Colonic mucosa (tissue), 4 donors: Measurements from ENCODE around the gene KLHL24. TPM values are rescaled to one million over a fixed set of nuclear protein-coding genes. Genes with fewer than 3 reads are reported as not detected.

Source experiments
- DNase-seq: peaks from one replicate; pipeline ENCODE4 v3.0.0-alpha.2; 2020
- H3K27ac ChIP-seq: fragments of 200-600 bp; one replicate; pipeline ENCODE4 v1.8.0; 2021
- H3K27me3 ChIP-seq: fragments of 200-600 bp; one replicate; pipeline ENCODE4 v1.8.0; 2021
- H3K36me3 ChIP-seq: fragments of 200-600 bp; one replicate; pipeline ENCODE4 v1.8.0; 2021
- H3K4me1 ChIP-seq: fragments of 200-600 bp; one replicate; pipeline ENCODE4 v1.8.0; 2021; ENCODE audit warnings: mild to moderate bottlenecking
- H3K4me3 ChIP-seq: fragments of 200-600 bp; one replicate; pipeline ENCODE4 v1.8.0; 2021
- H3K9ac ChIP-seq, 2 donors: one replicate each; pipeline ENCODE4 v1.7.0; 2013; ENCODE audit warnings: control low read depth in 2 of 2, low read depth in 2 of 2, low read length in 2 of 2
- H3K9me3 ChIP-seq: fragments of 200-600 bp; one replicate; pipeline ENCODE4 v1.8.0; 2021
- CTCF ChIP-seq: fragments of 200-600 bp; IDR thresholded peaks from one replicate; pipeline ENCODE4 v1.8.0; 2022; ENCODE audit warnings: antibody characterized with exemption, mild to moderate bottlenecking
- intact Hi-C: fragments of 100-400 bp; cut with DNase I; formaldehyde crosslinking; loops from one replicate; pipeline ENCODE4 v1.14.1; 2022
- total RNA-seq, 2 donors: library from RNA; stranded (reverse); fragmentation: NEBNext Ultra II Directional in 1 of 2; extraction: Animal tissue kit (Norgen Biotek cat#: 25700) in 1 of 2; gene quantifications; one replicate each; pipeline ENCODE4 v1.2.1, GENCODE V29; 2021
- donor health status: healthy.
- donor health status: DM: no; HTN: no; CAD: no.
- donor health status: DM: no; HTN: no; CAD: no.

KLHL24 gene, protein sequence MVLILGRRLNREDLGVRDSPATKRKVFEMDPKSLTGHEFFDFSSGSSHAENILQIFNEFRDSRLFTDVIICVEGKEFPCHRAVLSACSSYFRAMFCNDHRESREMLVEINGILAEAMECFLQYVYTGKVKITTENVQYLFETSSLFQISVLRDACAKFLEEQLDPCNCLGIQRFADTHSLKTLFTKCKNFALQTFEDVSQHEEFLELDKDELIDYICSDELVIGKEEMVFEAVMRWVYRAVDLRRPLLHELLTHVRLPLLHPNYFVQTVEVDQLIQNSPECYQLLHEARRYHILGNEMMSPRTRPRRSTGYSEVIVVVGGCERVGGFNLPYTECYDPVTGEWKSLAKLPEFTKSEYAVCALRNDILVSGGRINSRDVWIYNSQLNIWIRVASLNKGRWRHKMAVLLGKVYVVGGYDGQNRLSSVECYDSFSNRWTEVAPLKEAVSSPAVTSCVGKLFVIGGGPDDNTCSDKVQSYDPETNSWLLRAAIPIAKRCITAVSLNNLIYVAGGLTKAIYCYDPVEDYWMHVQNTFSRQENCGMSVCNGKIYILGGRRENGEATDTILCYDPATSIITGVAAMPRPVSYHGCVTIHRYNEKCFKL
- total RNA-seq, result 10 to 100 TPM; 25.1 to 64.2 TPM

DNA sequence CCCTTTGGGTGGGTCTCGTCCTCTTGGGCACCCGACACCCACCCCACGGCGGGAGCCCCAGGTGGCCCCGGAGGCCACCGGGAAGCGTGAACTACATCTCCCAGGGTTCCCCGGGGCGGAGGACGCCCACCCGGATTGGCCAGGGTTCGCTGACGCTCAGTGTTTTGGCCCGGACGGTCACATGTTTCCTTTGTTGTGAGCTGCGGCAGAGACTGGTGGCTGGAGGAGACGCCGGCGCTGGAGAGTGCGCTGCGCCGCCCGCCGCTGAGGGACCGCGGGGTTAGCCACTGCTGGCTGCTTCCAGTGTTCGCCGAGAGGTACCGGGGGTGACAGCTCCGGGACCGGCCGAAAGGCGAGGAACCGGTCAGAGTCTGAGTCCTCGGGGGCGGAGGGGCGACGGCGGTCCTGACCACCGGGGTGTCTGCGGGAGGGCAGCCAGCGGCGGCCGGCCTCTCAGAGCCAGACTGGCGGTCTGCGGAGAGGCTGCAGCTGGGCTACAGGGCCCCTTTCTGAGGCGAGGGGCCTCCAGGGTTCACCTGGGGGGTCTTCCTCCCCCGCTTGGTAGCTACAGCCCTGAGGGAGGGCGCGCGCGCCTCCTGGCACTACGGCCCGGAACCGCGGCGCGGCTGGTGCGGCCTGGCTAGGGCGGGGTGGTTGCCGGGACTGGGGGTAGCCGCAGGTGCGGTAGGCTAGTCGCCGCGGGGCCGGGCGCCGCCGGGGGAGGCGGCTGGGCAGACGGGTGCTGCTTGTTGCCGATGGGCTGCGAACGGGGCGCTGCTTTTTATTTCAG lies at the start of gene KLHL24:
KLHL24 (plus strand) TSS at position 193 of the 790 bp plus-strand sequence. CDS start 14,734 bp downstream, outside the sequence.
- intact Hi-C loops, result no loop called here

GRCh38 chr3:183586477-183586876 lies 48.9 kb upstream of the KLHL24 start:
- DNase-seq, result no peak
- Histone ChIP-seq H3K4me1 (no peaks in the 10 kb centered on the region), H3K4me3 (no peak overlapping the region), H3K36me3 (no peaks in the 10 kb centered on the region), H3K27ac (no peak overlapping the region), H3K27me3 (no peaks in the 10 kb centered on the region), H3K9me3 (no peaks in the 10 kb centered on the region), H3K9ac (no peak overlapping the region)
- intact Hi-C loops, result no loop called here
- no peak for TF ChIP-seq CTCF

More for the DNA sequence above, at the start of gene KLHL24:
- no peak for TF ChIP-seq CTCF
- Histone ChIP-seq H3K27ac (peak within 1 kb of the TSS; percentile 99), H3K4me3 (peak within 1 kb of the TSS; percentile 92), H3K36me3 (no peaks in the 10 kb centered on the region), H3K9me3 (no peaks in the 10 kb centered on the region), H3K27me3 (no peaks in the 10 kb centered on the region), H3K4me1 (peaks cover 3% of the 10 kb centered on the region), H3K9ac (peak within 1 kb of the TSS; percentile 93 to 97)
- peak; percentile 96 for DNase-seq

- no peaks in the 10 kb centered on the region for H3K36me3 ChIP-seq
- H3K9ac ChIP-seq, result no peak overlapping the region
- no peak overlapping the region for H3K27ac ChIP-seq
- H3K4me3 ChIP-seq, result no peak overlapping the region
- no peak for TF ChIP-seq CTCF
- H3K9me3 ChIP-seq, result no peaks in the 10 kb centered on the region
- H3K27me3 ChIP-seq, result no peaks in the 10 kb centered on the region
- intact Hi-C loops, result no loop called here
- no peaks in the 10 kb centered on the region for H3K4me1 ChIP-seq
- DNase-seq, result no peak
These were observed 48.1 kb upstream of the KLHL24 start for GRCh38 chr3:183587336-183587735.

DNA sequence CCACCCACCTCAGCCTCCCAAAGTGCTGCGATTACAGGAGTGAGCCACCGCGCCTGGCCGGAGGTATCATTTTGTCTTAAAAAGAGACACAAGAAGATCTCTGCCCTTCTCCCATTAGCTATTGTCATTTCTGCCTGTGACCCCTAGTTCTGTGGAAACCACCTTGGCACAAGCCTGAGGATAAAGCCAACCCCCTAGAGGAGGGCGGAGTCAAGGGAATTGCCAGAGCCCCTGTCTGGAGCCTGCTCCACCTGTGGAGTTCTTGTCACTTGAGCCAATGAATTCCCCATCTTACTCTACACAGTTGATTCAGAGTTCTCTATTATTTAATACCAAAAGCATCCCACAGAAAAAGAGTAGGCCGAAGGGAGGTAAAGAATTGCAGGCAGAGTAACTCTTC lies 45.0 kb upstream of the KLHL24 start:
- H3K36me3 ChIP-seq, result no peaks in the 10 kb centered on the region
- DNase-seq, result no peak
- TF ChIP-seq CTCF, result no peak
- no peak overlapping the region for H3K9ac ChIP-seq
- H3K4me1 ChIP-seq, result no peaks in the 10 kb centered on the region
- H3K27me3 ChIP-seq, result no peaks in the 10 kb centered on the region
- H3K9me3 ChIP-seq, result no peaks in the 10 kb centered on the region
- H3K27ac ChIP-seq, result no peak overlapping the region
- no peak overlapping the region for H3K4me3 ChIP-seq
- intact Hi-C loops, result no loop called here

DNA sequence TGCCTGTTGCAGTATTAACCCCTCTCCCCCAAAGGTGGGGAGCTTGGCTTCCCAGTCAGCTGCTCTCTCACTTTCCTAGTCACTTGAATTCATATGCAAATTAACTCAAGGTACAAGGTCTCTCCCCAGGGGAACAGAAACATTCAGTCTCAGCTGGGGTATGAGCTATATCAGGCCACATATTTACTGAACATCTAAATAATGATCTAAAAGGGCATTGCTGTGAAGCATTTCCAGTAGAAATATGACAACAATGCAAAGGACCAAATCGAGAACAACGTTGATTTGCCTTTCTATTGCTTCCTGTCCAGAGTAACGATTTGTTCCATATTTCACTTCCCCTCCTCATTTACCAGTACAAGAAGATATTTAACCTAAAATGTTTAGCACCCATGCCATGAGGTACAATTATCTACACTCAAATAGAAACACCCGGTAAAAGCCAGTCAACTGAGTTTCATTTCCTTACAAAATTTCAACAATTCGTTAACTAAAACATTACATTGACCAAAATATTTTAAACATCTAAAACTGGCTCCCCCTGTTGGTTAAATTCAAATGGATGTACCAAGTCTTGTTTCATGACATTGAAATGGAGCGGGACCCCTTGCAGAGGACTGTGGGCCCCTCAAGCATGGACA lies 43.4 kb upstream of the KLHL24 start:
- peak; percentile 25 for TF ChIP-seq CTCF
- intact Hi-C loops, result no loop called here
- Histone ChIP-seq H3K27me3 (no peaks in the 10 kb centered on the region), H3K9ac (no peak overlapping the region), H3K4me3 (no peak overlapping the region), H3K9me3 (no peaks in the 10 kb centered on the region), H3K36me3 (no peaks in the 10 kb centered on the region), H3K4me1 (no peaks in the 10 kb centered on the region), H3K27ac (no peak overlapping the region)
- no peak for DNase-seq
